Ramos (cell line): ENCODE measurements around the gene ARL6IP6.

ENCODE experiments used
- in situ Hi-C: fragments of 300-500 bp; cut with MboI; formaldehyde crosslinking; loops from one replicate; pipeline ENCODE4 v1.14.3; 2022; ENCODE audit warnings: low sequenced_read_pairs; ENCODE audit not compliant: unreplicated experiment

The ARL6IP6 gene

DNA sequence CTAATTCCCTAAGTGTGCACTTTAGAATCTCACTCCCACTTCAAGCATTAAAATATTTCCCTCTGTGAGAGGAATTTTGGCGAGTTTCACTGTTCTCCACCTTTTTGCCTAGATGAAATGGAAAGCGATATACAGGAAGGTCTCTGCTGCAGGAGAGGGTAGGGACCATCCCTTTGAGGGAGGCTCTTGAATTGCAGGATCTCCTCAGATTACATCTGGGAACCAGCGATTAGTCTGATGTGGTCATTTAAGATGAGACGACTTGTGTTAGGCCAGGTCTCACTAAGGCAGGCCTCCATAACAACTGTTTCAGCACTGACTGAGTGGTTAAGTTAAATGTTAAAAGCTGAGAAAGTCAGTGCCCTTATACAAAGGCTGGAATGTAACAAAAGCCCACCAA, 74.6 kb downstream of the ARL6IP6 start:
- in situ Hi-C loops = no loop called here

DNA sequence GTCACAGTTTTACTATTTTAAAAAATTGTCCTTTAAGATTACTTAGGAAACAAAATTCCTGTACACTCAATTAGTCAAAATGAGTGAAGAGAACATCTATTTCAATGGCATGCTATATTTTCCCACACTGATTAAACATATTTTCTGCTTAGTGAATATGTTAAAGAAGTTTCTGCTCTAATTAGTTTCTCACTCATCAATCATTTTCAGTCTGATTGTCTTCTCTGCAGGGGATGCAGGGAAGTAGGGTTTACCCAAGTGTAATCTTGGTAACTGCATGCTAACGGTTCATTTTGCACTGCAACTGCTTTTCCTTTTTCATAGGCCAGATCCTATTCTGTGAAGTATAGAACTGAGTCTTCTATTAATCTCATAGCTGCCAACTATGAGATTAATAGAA, 78.5 kb downstream of the ARL6IP6 start:
- in situ Hi-C loops = no loop called here

GRCh38 chr2:152804687-152805408, 86.4 kb downstream of the ARL6IP6 start:
- in situ Hi-C loops = no loop called here

GRCh38 chr2:152811916-152812315, 93.5 kb downstream of the ARL6IP6 start:
- in situ Hi-C loops = no loop called here
